GM10266 (cell line): ENCODE measurements around the gene KCNK5.

Source experiments
- DNase-seq: peaks from one replicate; pipeline ENCODE4 v3.0.0; 2012; ENCODE audit errors: extremely low spot score
- TF ChIP-seq, protein P1 (sequence below): IDR thresholded peaks from 2 replicates; pipeline ENCODE4 v1.5.1; 2012; ENCODE audit warnings: mild to moderate bottlenecking, low read depth; ENCODE audit not compliant: control insufficient read depth, insufficient read depth; ENCODE audit errors: missing control alignments

Gene KCNK5

DNA sequence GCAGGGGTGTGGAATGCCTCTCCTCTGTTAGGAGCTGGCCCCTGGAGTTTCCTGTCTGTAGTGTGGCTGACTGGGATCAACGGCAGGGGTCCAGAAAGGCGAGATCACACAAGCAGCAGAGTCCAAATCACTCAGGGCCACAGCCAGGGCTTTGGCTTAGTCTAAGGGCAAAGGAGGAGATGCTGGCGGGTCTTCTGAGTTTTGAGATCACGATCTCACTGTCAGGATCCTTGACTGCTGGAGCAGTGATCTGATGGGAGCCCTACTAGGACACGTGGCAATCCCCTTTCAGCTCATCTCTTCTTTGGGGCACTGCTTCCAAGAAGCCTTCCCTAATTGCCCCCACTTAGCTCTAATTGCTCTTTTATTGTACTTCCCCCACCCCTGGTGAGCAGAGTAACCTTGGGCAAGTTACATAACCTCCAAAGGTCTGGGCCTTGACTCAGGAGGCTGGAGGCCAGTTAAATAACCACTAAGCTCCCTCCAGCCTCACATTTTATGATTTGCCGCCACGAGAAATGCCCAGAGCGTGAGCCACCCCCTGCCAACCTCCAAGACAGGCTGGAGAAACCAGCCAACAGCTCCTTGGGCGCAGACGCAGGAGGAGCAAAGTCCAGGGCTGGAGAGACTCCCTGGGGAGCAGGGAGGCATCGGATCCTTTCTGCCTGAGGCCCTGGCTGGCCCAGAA, 12.0 kb downstream of the KCNK5 start:
- TF ChIP-seq, protein P1, sequence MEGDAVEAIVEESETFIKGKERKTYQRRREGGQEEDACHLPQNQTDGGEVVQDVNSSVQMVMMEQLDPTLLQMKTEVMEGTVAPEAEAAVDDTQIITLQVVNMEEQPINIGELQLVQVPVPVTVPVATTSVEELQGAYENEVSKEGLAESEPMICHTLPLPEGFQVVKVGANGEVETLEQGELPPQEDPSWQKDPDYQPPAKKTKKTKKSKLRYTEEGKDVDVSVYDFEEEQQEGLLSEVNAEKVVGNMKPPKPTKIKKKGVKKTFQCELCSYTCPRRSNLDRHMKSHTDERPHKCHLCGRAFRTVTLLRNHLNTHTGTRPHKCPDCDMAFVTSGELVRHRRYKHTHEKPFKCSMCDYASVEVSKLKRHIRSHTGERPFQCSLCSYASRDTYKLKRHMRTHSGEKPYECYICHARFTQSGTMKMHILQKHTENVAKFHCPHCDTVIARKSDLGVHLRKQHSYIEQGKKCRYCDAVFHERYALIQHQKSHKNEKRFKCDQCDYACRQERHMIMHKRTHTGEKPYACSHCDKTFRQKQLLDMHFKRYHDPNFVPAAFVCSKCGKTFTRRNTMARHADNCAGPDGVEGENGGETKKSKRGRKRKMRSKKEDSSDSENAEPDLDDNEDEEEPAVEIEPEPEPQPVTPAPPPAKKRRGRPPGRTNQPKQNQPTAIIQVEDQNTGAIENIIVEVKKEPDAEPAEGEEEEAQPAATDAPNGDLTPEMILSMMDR: no peak
- no peak for DNase-seq

DNA sequence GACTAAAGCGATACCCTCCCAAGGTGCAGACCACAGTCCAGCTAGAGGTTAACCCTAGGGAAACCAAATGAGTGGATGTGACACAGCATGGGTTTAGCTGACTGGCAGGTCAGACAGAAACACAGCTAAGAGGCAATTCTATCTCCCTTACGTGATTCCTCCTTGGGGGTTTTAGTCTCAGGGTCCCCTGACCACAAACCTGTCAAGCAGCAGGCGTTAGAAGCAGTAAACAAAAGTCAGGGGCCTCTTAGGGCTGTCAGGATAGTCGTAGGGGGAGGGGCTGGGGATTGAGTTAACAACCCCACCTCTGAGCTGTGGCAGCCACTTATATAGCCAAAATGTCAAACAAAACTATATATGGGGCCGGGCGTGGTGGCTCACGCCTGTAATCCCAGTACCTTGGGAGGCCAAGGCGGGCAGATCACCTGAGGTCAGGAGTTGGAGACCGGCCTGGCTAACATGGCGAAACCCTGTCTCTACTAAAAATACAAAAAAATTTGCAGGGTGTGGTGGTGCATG, 13.6 kb downstream of the KCNK5 start:
- DNase-seq: no peak
- TF ChIP-seq, protein P1: no peak

- no peak for DNase-seq
Observed at GRCh38 chr6:39214846-39215639, 14.2 kb downstream of the KCNK5 start.

GRCh38 chr6:39214120-39214813, 15.0 kb downstream of the KCNK5 start:
- DNase-seq: no peak
- TF ChIP-seq, protein P1: no peak

More at GRCh38 chr6:39214846-39215639, 14.2 kb downstream of the KCNK5 start:
- TF ChIP-seq, protein P1: no peak

DNA sequence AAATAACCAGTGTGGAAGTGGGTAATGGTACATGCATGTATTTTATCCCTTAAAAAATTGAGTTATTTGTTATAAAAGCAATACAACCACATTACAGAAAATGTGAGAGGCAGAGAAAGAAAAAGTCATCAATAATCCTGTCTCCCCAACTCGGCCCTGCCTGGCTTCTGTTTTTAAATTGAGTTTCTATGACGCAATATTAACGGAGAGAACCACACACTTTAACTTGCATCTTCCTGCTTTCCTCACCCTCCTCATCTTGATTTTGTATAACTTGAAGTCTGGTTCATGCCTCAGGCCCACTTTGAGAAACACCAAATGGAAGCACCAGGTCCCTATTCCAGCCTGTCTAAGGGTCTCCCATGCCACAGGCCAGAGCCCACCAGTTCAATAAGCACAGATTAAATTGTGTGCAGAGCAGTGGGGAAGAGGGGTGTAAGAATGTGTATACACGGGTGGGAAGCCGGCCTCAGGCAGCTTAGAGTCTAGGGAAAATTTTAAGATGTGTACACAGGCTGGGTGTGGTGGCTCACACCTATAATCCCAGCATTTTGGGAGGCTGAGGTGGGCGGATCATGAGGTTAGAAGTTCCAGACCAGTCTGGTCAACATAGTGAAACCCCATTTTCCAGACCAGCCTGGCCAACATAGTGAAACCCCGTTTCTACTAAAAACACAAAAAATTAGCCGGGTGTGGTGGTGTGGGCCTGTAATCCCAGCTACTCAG, 15.9 kb downstream of the KCNK5 start:
- DNase-seq: no peak
- TF ChIP-seq, protein P1: no peak

GRCh38 chr6:39211183-39211582, 18.1 kb downstream of the KCNK5 start:
- DNase-seq: no peak
- TF ChIP-seq, protein P1: no peak
